Parathyroid adenoma (tissue), 2 donors: Measurements from ENCODE around the gene PARVB.
"Not testable (repeated sequence)": the region's sequence is repeated elsewhere in the genome, so short reads cannot be mapped to it uniquely, and the experiment has no call there.

Experiments
- H2AFZ ChIP-seq: fragments of 300-600 bp; sonication (generic); one replicate; pipeline ENCODE4 v1.7.0; 2017; ENCODE audit warnings: antibody characterized with exemption, mild to moderate bottlenecking
- H3K27ac ChIP-seq: fragments of 300-600 bp; sonication (generic); one replicate; pipeline ENCODE4 v1.7.0; 2017
- H3K27me3 ChIP-seq: fragments of 300-600 bp; sonication (generic); one replicate; pipeline ENCODE4 v1.7.0; 2017; ENCODE audit warnings: low read length; ENCODE audit not compliant: control insufficient read depth, insufficient read depth
- H3K36me3 ChIP-seq: fragments of 300-600 bp; sonication (generic); one replicate; pipeline ENCODE4 v1.7.0; 2017; ENCODE audit warnings: low read length; ENCODE audit not compliant: control insufficient read depth, insufficient read depth
- H3K4me1 ChIP-seq: fragments of 300-600 bp; sonication (generic); one replicate; pipeline ENCODE4 v1.7.0; 2017; ENCODE audit warnings: control low read depth
- H3K4me2 ChIP-seq: fragments of 300-600 bp; sonication (generic); one replicate; pipeline ENCODE4 v1.7.0; 2017; ENCODE audit warnings: low read length
- H3K4me3 ChIP-seq: fragments of 300-600 bp; sonication (generic); one replicate; pipeline ENCODE4 v1.7.0; 2017; ENCODE audit warnings: low read depth, low read length
- H3K79me2 ChIP-seq: fragments of 300-600 bp; sonication (generic); one replicate; pipeline ENCODE4 v1.7.0; 2017; ENCODE audit warnings: control low read depth
- H3K9ac ChIP-seq: fragments of 300-600 bp; sonication (generic); one replicate; pipeline ENCODE4 v1.7.0; 2017; ENCODE audit warnings: mild to moderate bottlenecking
- H3K9me3 ChIP-seq: fragments of 300-600 bp; sonication (generic); one replicate; pipeline ENCODE4 v1.7.0; 2017; ENCODE audit warnings: low read length; ENCODE audit not compliant: control insufficient read depth
- CTCF ChIP-seq: fragments of 300-600 bp; sonication (generic); IDR thresholded peaks from one replicate; pipeline ENCODE4 v1.7.0; 2017; ENCODE audit warnings: antibody characterized with exemption, mild to moderate bottlenecking
- donor health status: primary hyperparathyroidism.

Gene PARVB

GRCh38 chr22:44103735-44104480 is 79.8 kb downstream of the PARVB start:
- Histone ChIP-seq H3K27ac (no peak overlapping the region), H3K36me3 (no peaks in the 10 kb centered on the region), H3K27me3 (no peaks in the 10 kb centered on the region), H2AFZ (no peak overlapping the region), H3K9ac (no peak overlapping the region), H3K4me1 (no peaks in the 10 kb centered on the region), H3K4me2 (no peak overlapping the region), H3K4me3 (no peak overlapping the region), H3K9me3 (no peaks in the 10 kb centered on the region), H3K79me2 (no peaks in the 10 kb centered on the region)
- no peak for TF ChIP-seq CTCF

GRCh38 chr22:44107340-44107739 is 83.2 kb downstream of the PARVB start:
- Histone ChIP-seq H3K4me2 (no peak overlapping the region), H3K27me3 (no peaks in the 10 kb centered on the region), H3K79me2 (no peaks in the 10 kb centered on the region), H3K36me3 (no peaks in the 10 kb centered on the region), H3K9ac (no peak overlapping the region), H3K4me3 (no peak overlapping the region), H3K27ac (no peak overlapping the region), H2AFZ (no peak overlapping the region), H3K4me1 (no peaks in the 10 kb centered on the region), H3K9me3 (no peaks in the 10 kb centered on the region)
- TF ChIP-seq CTCF: no peak

- Histone ChIP-seq H3K27me3 (no peaks in the 10 kb centered on the region), H3K4me1 (no peaks in the 10 kb centered on the region), H3K9ac (no peak overlapping the region), H3K9me3 (no peaks in the 10 kb centered on the region), H3K4me3 (no peak overlapping the region), H3K4me2 (no peak overlapping the region), H2AFZ (no peak overlapping the region), H3K36me3 (no peaks in the 10 kb centered on the region), H3K27ac (no peak overlapping the region), H3K79me2 (no peaks in the 10 kb centered on the region)
- TF ChIP-seq CTCF: no peak
Observed at GRCh38 chr22:44108076-44108475, 84.0 kb downstream of the PARVB start.

- H3K9me3 ChIP-seq: no peaks in the 10 kb centered on the region
- no peak overlapping the region for H3K27ac ChIP-seq
- TF ChIP-seq CTCF: no peak
- H3K4me1 ChIP-seq: no peaks in the 10 kb centered on the region
- H3K79me2 ChIP-seq: no peaks in the 10 kb centered on the region
- H3K9ac ChIP-seq: no peak overlapping the region
- H3K4me3 ChIP-seq: no peak overlapping the region
- H3K4me2 ChIP-seq: no peak overlapping the region
- no peaks in the 10 kb centered on the region for H3K36me3 ChIP-seq
- H3K27me3 ChIP-seq: no peaks in the 10 kb centered on the region
- H2AFZ ChIP-seq: no peak overlapping the region
Observed at GRCh38 chr22:44108806-44109385, 84.8 kb downstream of the PARVB start.

GRCh38 chr22:44109416-44109815 is 85.3 kb downstream of the PARVB start:
- Histone ChIP-seq H2AFZ (no peak overlapping the region), H3K4me3 (no peak overlapping the region), H3K9me3 (no peaks in the 10 kb centered on the region), H3K36me3 (no peaks in the 10 kb centered on the region), H3K4me1 (no peaks in the 10 kb centered on the region), H3K4me2 (no peak overlapping the region), H3K79me2 (no peaks in the 10 kb centered on the region), H3K27ac (no peak overlapping the region), H3K27me3 (no peaks in the 10 kb centered on the region), H3K9ac (no peak overlapping the region)
- no peak for TF ChIP-seq CTCF

GRCh38 chr22:44110656-44111055 is 86.6 kb downstream of the PARVB start:
- not testable (repeated sequence) for H3K27ac ChIP-seq, H3K27me3 ChIP-seq, H2AFZ ChIP-seq, H3K4me3 ChIP-seq, H3K36me3 ChIP-seq, H3K4me1 ChIP-seq, H3K79me2 ChIP-seq, H3K4me2 ChIP-seq, H3K9me3 ChIP-seq, H3K9ac ChIP-seq
